Measurements from ENCODE around the gene CAMK2A.

The CAMK2A gene

GRCh38 chr5:150278046-150278730 lies 11.4 kb downstream of the CAMK2A start:
- peak; percentile 53 for DNase-seq

GRCh38 chr5:150277043-150277442 lies 12.5 kb downstream of the CAMK2A start:
- no peak for DNase-seq

- no peak for DNase-seq
Measured at GRCh38 chr5:150274811-150275210, 14.8 kb downstream of the CAMK2A start.

GRCh38 chr5:150272531-150272930 lies 17.0 kb downstream of the CAMK2A start:
- peak; percentile 58 for DNase-seq

GRCh38 chr5:150271923-150272322 lies 17.6 kb downstream of the CAMK2A start:
- DNase-seq, result no peak

GRCh38 chr5:150271296-150271692 lies 18.3 kb downstream of the CAMK2A start:
- DNase-seq, result no peak

GRCh38 chr5:150270541-150271295 lies 18.9 kb downstream of the CAMK2A start:
- DNase-seq, result no peak

GRCh38 chr5:150266871-150267291 lies 22.7 kb downstream of the CAMK2A start:
- DNase-seq, result peak; percentile 35

- no peak for DNase-seq
Measured at GRCh38 chr5:150265870-150266383, 23.6 kb downstream of the CAMK2A start.

GRCh38 chr5:150264667-150265603 lies 24.6 kb downstream of the CAMK2A start:
- DNase-seq, result no peak

GRCh38 chr5:150263801-150264621 lies 25.6 kb downstream of the CAMK2A start:
- DNase-seq, result peak; percentile 92

GRCh38 chr5:150263375-150263775 lies 26.2 kb downstream of the CAMK2A start:
- DNase-seq, result peak; percentile 12

- DNase-seq, result no peak
Measured at GRCh38 chr5:150262502-150262901, 27.1 kb downstream of the CAMK2A start.

- DNase-seq, result peak; percentile 79
Measured at GRCh38 chr5:150261231-150261630, 28.3 kb downstream of the CAMK2A start.

- peak; percentile 57 for DNase-seq
Measured at GRCh38 chr5:150258130-150258529, 31.4 kb downstream of the CAMK2A start.

GRCh38 chr5:150257424-150257823 lies 32.1 kb downstream of the CAMK2A start:
- no peak for DNase-seq

- no peak for DNase-seq
Measured at GRCh38 chr5:150256410-150257064, 33.0 kb downstream of the CAMK2A start.

- peak; percentile 26 for DNase-seq
Measured at GRCh38 chr5:150255659-150256409, 33.7 kb downstream of the CAMK2A start.

- DNase-seq, result no peak
Measured at GRCh38 chr5:150254774-150255173, 34.8 kb downstream of the CAMK2A start.

GRCh38 chr5:150254363-150254762 lies 35.2 kb downstream of the CAMK2A start:
- DNase-seq, result no peak

Measured in fibroblast of skin of right biceps (primary cell).